Cardiac fibroblast (primary cell): ENCODE data around the gene ZNF33B.

ENCODE experiments used
- DNase-seq, 2 donors: peaks; one replicate each; pipeline versions ENCODE4 v3.0.0 to v3.0.0-alpha.2; 2010; ENCODE audit warnings: low read depth in 2 of 2
- H3K4me3 ChIP-seq, 2 donors: replicated peaks in 1 of 2; 1 replicate in 1 of 2; 2 replicates in 1 of 2; pipeline ENCODE4 v1.5.1; 2011; ENCODE audit warnings: low read depth in 2 of 2, low read length in 2 of 2, mild to moderate bottlenecking in 2 of 2, moderate library complexity in 1 of 2
- CTCF ChIP-seq: IDR thresholded peaks from one replicate; pipeline ENCODE4 v1.5.1; 2011; ENCODE audit warnings: low read depth, mild to moderate bottlenecking, low read length, inconsistent platforms

ZNF33B gene

GRCh38 chr10:42648512-42648911 lies 10.1 kb upstream of the ZNF33B start:
- DNase-seq, result no peak
- H3K4me3 ChIP-seq, result no peak overlapping the region
- no peak for TF ChIP-seq CTCF

GRCh38 chr10:42646687-42647640 lies 8.6 kb upstream of the ZNF33B start:
- no peak overlapping the region for H3K4me3 ChIP-seq
- DNase-seq, result no peak
- no peak for TF ChIP-seq CTCF

DNA sequence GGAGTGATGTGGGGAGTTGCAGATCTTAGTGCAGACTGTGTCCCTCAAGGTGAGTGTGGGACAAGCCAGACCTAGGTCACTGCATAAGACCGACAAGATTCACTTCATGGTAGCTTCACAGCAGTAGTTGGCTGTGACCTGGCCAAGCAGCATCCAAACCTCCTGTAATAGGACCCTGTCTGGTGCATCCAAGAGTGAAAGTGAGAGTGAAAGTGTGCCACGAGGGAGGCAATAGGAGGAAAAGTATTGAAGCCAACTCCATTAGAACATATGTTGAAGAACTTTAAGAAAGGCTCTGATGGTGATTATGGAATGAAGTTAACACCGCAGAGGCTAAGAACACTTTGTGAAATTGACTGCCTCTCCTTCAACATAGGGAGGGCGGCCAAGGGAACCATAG lies 7.8 kb upstream of the ZNF33B start:
- no peak for TF ChIP-seq CTCF
- H3K4me3 ChIP-seq, result no peak overlapping the region

GRCh38 chr10:42645516-42645915 lies 7.1 kb upstream of the ZNF33B start:
- H3K4me3 ChIP-seq, result no peak overlapping the region
- no peak for DNase-seq
- TF ChIP-seq CTCF, result no peak

More for the DNA sequence above, 7.8 kb upstream of the ZNF33B start:
- no peak for DNase-seq

DNA sequence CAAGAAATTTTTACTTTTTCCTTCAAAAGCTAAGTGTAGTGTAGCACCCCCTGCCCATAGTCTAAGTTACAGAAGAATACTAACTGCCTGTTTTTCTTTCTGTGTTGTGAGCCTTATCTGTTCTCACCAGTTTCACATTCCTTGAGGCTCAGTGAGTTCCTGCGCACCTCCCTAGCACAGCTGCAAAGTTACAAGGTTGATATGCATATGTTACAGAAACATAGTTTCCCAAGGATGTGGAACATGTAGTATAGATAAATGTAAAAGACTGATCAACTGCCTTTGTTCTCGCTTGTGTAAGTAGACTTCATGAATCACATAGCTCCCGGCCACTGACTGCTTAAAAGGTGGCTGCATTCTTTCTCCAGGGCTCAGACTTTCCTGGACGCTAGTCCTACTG lies 6.7 kb upstream of the ZNF33B start:
- no peak overlapping the region for H3K4me3 ChIP-seq
- no peak for TF ChIP-seq CTCF
- peak; percentile 2 to 37 for DNase-seq

DNA sequence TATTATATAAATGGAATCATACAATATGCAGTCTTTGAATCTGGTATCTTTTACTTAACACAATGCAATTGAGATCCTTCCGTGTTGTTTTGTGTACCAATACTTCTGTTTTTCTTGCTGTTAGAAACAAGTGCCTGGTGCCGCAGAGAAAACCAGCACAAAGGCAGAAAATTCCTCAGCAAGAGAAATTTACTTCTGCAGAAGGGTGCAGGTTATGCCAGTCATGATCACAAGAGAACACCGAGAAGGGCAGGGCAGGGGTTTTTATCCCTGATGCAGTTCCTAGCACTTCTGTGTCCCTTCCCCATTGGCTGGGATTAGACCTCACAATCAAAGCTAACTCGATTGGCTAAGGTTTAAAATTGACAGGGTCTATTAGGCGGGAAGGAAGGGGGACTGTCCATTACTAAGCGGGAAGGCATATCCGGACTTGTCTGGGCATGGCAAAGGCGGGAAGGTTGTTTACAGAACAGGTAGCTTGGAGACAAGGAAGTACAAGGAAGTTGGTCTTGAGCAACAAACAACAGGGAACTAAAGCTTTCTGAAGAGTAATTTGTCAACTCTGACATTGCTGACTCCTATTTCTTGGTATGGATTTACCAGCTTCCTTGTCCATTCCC lies 2.4 kb upstream of the ZNF33B start:
- H3K4me3 ChIP-seq, result no peak overlapping the region
- no peak for TF ChIP-seq CTCF
- DNase-seq, result no peak
